Fibroblast of skin of right biceps (primary cell): Measurements from ENCODE around the gene KIF27.
"Not testable (repeated sequence)": the region's sequence is repeated elsewhere in the genome, so short reads cannot be mapped to it uniquely, and the experiment has no call there.

Source experiments
- DNase-seq: peaks from one replicate; pipeline ENCODE4 v3.0.0-alpha.2; 2013

KIF27 gene

DNA sequence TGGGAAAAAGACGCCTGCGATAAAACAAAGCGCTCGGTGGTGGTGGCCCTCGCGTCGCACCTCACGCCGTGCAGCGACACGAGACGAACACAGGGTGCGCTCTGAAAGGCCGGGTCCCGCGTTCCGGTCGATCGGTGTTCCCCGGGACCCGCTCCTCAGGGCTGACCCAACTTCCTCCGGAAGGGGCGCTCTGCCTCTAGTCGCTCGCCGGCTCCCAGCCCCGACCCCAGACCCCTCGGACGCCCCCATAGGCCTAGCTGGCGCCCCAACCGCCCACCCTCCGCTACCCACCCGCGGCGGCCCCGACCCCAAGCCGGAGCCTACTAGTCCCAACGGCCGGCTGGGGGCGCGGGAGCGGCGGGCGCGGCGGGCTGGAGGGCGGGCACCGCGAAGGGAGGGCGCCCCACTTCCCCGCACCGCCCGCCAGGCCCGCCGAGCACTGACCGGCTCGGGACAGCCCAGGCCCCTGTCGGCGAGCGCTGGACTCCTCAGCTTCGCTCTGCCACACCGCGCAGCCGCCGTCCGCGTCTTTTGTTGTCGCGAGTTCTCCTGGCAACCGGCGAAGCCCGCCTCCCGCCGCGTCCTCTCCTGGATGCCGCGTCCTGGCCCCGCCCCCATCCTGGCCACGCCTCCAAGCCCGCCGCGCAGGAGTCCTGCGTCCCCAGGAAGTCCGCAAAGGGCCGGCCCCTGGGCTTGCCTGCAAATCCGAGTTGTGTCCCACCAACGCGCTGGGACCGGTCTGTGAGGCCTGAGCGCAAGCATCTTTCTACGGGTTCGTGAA is at the start of gene KIF27:
TSS of gene KIF27 (minus strand) at position 506 of the 781 bp plus-strand sequence. CDS start 5,841 bp downstream, outside the sequence.
- peak; percentile 97 for DNase-seq

- no peak for DNase-seq
These were observed 48.4 kb upstream of the KIF27 start for GRCh38 chr9:83969602-83970001.

GRCh38 chr9:83967073-83967472 is 45.8 kb upstream of the KIF27 start:
- no peak for DNase-seq

GRCh38 chr9:83966209-83966582 is 45.0 kb upstream of the KIF27 start:
- no peak for DNase-seq

GRCh38 chr9:83965350-83966208 is 44.3 kb upstream of the KIF27 start:
- no peak for DNase-seq

DNA sequence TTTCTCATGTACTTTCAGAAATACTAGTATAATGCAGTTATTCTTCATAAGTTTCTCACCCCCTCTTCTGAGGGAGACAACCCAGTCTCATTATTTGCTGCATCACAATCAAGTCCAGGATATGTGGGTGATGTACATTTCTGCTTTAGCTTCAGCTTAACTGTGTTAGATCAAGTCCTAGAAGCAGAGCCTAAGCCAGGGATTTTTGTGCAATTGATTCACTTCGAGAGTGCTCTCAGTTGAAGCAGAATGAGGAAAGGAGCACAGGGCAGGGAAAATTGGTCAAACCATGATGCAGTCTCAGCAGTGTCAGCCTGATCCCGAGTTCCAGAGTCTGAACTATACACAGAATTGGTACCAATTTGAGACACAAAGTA is 43.7 kb upstream of the KIF27 start:
- no peak for DNase-seq

GRCh38 chr9:83962165-83962564 is 40.9 kb upstream of the KIF27 start:
- peak; percentile 58 for DNase-seq

DNA sequence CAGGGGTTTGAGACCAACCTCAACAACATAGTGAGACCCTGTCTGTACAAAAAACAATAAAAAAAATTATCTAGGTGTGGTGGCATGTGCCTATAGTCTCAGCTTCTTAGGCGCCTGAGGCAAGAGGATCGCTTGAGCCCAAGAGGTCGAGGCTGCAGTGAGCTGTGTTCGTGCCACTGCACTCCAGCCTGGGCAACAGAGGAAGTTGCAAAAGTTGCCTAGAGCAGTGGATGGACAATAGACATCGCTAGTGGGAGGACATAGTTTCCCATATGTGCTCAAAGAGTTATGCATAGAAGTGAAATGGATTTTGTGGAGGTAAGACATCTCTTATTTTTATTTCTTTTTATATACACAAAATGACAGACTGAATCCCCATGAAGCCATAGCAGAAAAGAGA is 39.8 kb upstream of the KIF27 start:
- DNase-seq, result no peak

- DNase-seq, result peak; percentile 75
These were observed 37.8 kb upstream of the KIF27 start for GRCh38 chr9:83959061-83959460.

GRCh38 chr9:83957248-83957513 is 35.9 kb upstream of the KIF27 start:
- no peak for DNase-seq

- peak; percentile 70 for DNase-seq
These were observed 35.4 kb upstream of the KIF27 start for GRCh38 chr9:83956436-83957247.

DNA sequence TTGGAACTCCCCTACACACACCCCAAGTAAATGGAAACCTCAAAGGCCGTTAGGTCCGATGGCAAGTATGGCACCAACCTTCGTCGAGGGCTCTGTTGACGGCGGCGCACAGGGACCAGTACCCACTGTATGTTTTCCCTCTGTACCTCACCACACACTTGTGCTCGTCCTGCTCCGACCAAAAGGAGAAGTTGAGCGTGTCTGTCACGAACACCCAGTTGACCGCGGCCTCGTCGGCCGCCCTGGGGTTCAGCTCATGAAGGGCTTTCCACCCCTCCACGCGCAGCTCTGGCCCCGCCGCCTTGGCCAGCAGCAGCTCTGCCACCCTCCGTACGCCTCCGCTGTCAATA is 34.8 kb upstream of the KIF27 start:
- DNase-seq, result no peak

DNA sequence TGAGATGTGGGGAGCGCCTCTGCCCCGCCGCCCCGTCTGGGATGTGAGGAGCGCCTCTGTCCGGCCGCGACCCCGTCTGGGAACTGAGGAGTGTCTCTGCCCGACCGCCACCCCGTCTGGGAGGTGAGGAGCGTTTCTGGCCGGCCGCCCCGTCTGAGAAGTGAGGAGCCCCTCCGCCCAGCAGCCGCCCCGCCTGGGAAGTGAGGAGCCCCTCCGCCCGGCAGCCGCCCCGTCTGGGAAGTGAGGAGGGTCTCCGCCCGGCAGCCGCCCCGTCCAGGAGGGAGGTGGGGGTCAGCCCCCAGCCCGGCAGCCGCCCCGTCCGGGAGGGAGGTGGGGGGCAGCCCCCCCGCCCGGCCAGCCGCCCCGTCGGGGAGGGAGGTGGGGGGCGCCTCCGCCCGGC is 26.9 kb upstream of the KIF27 start:
- not testable (repeated sequence) for DNase-seq

DNA sequence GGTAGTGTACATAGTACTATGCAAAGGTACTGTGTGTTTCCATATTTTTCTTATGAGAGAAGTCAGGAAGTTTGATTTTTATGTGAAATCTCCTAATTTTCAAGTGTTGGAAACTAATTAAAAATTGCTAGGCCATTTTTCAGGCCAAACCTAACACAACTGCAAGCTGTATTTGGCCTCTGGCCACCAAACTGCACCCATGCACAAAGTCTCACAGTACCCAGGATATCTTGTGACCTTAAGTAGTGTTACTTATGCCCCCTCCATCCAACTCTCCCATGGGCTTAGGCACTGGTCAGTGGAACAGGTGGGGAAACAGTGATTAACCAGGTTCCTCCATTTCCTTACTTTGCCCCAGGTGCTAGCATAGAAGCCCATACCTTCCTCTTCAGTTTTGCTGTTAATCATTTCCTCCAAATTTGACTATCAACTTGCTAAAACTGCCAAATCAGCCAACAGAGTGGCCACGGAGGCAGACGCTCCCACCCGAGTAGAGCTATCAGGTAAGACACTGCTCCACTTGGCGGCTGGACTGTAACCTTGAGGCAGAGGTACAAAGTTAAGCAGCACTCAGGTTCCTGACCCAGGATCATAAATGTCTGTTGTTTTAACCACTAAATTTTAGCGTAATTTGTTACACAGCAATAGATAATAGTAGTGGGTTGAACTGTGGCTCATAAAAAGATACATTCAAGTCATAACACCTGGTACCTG is 19.5 kb upstream of the KIF27 start:
- no peak for DNase-seq

DNA sequence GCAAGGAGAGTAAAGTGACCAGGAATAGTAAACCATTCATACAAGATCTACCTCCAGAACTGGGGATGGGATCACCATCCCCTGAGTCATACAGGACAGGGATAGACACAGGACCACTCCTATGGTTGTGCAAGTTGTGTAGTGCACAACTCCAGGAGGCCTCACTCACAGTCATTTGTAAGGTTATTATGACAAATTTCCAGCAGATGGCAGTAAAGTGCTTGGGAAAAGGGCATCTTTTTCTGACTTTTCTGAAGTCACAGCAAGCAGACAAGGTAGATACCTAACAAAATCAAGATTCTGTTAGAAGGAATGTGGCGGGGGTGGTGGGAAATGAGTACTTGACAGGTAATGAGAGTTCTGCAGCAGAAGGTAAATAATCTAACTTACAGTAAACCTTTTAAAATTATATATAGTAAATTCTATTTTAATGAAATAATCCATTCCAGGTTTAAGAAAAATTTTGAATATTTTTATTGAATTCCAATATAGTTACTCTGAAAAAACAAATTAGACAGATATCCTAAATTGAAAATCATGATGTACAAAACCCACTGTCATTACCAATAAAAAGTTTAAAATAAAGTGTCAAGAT is 16.7 kb upstream of the KIF27 start:
- peak; percentile 67 for DNase-seq

- DNase-seq, result no peak
These were observed 15.3 kb upstream of the KIF27 start for GRCh38 chr9:83936523-83936922.

DNA sequence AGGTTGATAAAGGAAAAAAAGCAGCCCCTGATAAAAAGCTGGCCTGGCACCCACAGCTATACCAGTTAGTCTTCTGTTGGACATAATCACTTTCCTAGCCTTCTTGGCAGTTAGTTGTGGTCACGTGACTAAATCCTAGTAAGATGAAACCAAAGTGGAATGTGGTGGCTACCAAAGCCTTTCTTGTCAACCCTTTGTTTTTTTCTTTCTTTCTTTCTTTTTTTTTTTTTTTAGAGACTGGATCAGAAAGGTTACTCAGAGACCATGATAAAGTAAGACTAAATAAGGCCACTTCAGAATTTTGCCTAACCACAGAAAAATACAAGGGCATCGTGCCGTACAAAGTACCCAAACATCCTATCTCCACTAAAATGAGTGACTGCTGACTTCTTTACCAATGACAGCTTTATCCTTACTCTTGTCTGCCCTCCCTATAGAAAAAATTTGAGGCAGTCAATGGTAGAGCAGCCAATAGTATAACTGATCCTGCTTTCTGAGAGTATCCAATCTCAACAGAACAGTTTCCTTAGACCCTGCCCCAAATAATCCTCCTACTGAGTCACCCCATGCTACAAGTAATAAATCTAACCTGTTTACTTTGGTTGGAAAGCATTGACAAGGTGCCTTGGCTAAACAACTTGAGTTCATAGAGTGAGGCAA is 14.2 kb upstream of the KIF27 start:
- peak; percentile 81 for DNase-seq

DNA sequence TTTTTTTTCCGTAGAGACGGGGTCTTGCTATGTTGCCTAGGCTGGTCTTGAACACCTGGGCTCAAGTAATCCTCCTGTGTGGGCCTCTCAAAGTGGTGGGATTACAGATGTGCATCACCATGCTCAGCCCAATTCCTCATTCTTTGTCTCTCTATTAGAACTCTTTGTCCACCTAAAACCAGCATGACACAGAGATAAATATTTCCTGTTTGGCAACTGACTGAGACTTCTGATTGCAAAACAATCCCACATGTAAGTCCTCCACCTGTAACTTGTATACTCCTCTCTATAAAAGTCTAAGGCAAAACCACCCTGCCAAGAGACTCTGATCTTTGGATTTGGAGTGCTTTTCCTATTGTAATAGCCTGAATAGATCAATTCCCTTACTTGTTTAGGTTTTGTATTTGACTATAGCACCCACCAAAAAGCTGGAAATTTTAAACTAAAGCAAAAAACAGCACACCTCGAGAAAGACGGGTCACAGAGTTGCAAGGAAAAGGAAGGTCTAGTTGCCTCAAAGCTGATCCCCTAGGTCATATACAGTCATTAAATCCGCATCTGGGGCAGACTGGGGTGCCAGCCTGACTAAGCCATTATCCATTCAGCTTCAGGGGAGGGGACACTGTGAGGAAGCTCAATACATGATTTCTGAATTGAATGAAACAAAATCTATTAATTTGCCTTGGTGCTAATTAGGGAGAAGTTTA is 13.5 kb upstream of the KIF27 start:
- peak; percentile 61 for DNase-seq

DNA sequence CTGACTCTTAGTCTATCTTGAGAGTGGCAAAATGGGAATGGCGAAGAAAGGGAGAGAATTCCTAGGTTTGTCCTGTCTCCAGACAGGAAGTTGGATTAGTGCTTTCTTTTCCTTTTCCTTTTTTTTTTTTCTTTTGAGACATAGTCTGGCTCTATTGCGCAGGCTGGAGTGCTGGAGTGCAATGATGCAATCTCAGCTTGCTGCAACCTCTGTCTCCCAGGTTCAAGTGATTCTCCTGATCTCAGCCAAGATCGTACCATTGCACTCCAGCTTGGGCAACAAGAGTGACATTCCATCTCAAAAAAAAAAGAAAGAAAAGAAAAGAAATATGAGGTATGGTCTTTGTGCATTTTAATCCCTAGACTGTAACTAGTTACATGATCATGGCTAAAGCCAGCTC is 12.6 kb upstream of the KIF27 start:
- peak; percentile 41 for DNase-seq

- no peak for DNase-seq
These were observed 11.6 kb upstream of the KIF27 start for GRCh38 chr9:83932851-83933250.

- no peak for DNase-seq
These were observed 10.8 kb upstream of the KIF27 start for GRCh38 chr9:83932011-83932410.
